Measurements from ENCODE around the gene LRRC26.

LRRC26 gene

GRCh38 chr9:137198051-137198901, 28.4 kb upstream of the LRRC26 start:
- TF ChIP-seq LEF1 (IDR thresholded peaks at IDR 0.05; ENCODE audit: borderline replicate concordance) (no peak), L3MBTL2 (conservative IDR thresholded peaks at IDR 0.05) (no peak), ARNT (IDR thresholded peaks at IDR 0.05) (no peak), PKNOX1 (IDR thresholded peaks at IDR 0.05) (no peak), FOXM1 (IDR thresholded peaks at IDR 0.05; ENCODE audit: borderline replicate concordance) (no peak), BHLHE40 (IDR thresholded peaks at IDR 0.05; ENCODE audit: borderline replicate concordance) (no peak), HDGF (IDR thresholded peaks at IDR 0.05; ENCODE audit: borderline replicate concordance) (no peak), SUZ12 (IDR thresholded peaks at IDR 0.05) (no peak), TARDBP (IDR thresholded peaks at IDR 0.05) (no peak), ELF4 (IDR thresholded peaks at IDR 0.05) (no peak), ZNF384 (IDR thresholded peaks at IDR 0.05) (no peak), CTBP1 (IDR thresholded peaks at IDR 0.05; ENCODE audit: borderline replicate concordance) (no peak), FOXK2 (IDR thresholded peaks at IDR 0.05) (no peak), NFRKB (IDR thresholded peaks at IDR 0.05) (no peak), SP1 (IDR thresholded peaks at IDR 0.05) (no peak), FOXA1 (IDR thresholded peaks at IDR 0.05) (no peak)
- ChIA-PET POLR2A (interaction anchor here (0.9 to 3.4 kb wide), 5 partner anchors 9 to 60 kb away, joined by 3 to 19 read pairs (median 4); partner anchors contain the start of genes ANAPC2 and SSNA1), CTCF (interaction anchor here (0.8 to 1.1 kb wide), 2 partner anchors 21 to 69 kb away, joined by 3 read pairs; no protein-coding TSS in a partner anchor)
- no peak for DNase-seq (ENCODE audit: extremely low spot score)

- TF ChIP-seq CTBP1 (IDR thresholded peaks at IDR 0.05; ENCODE audit: borderline replicate concordance) (no peak), SUZ12 (IDR thresholded peaks at IDR 0.05) (no peak), LEF1 (IDR thresholded peaks at IDR 0.05; ENCODE audit: borderline replicate concordance) (no peak), BHLHE40 (IDR thresholded peaks at IDR 0.05; ENCODE audit: borderline replicate concordance) (no peak), PKNOX1 (IDR thresholded peaks at IDR 0.05) (no peak), TARDBP (IDR thresholded peaks at IDR 0.05) (no peak)
- CTCF ChIA-PET, result no interaction called here
- DNase-seq (ENCODE audit: extremely low spot score), result no peak
- POLR2A ChIA-PET, result interaction anchor here (1.0 to 1.4 kb wide), 3 partner anchors 9 to 45 kb away, joined by 3 to 9 read pairs (median 4); partner anchors contain the start of gene TUBB4B
Measured at GRCh38 chr9:137195525-137196220, 25.8 kb upstream of the LRRC26 start.

- ChIA-PET CTCF (no interaction called here), POLR2A (interaction anchor here (0.9 to 1.6 kb wide), 6 partner anchors 10 to 65 kb away, joined by 3 to 9 read pairs (median 4); partner anchors contain the start of gene TUBB4B)
- no peak for TF ChIP-seq FOXA1 (IDR thresholded peaks at IDR 0.05)
- no peak for TF ChIP-seq SP1 (IDR thresholded peaks at IDR 0.05)
- no peak for TF ChIP-seq FOXK2 (IDR thresholded peaks at IDR 0.05)
- no peak for DNase-seq (ENCODE audit: extremely low spot score)
Measured at GRCh38 chr9:137194909-137195308, 25.1 kb upstream of the LRRC26 start.

- ChIA-PET CTCF (no interaction called here), POLR2A (interaction anchor here (0.9 to 1.6 kb wide), 5 partner anchors 21 to 65 kb away, joined by 3 to 9 read pairs (median 4); partner anchors contain the start of gene TUBB4B)
- no peak for DNase-seq (ENCODE audit: extremely low spot score)
- TF ChIP-seq L3MBTL2 (conservative IDR thresholded peaks at IDR 0.05) (no peak), CTBP1 (IDR thresholded peaks at IDR 0.05; ENCODE audit: borderline replicate concordance) (no peak), HDGF (IDR thresholded peaks at IDR 0.05; ENCODE audit: borderline replicate concordance) (no peak), SUZ12 (IDR thresholded peaks at IDR 0.05) (no peak), NFRKB (IDR thresholded peaks at IDR 0.05) (no peak), TARDBP (IDR thresholded peaks at IDR 0.05) (no peak), FOXK2 (IDR thresholded peaks at IDR 0.05) (no peak), ARNT (IDR thresholded peaks at IDR 0.05) (no peak), LEF1 (IDR thresholded peaks at IDR 0.05; ENCODE audit: borderline replicate concordance) (no peak), FOXA1 (IDR thresholded peaks at IDR 0.05) (no peak), FOXM1 (IDR thresholded peaks at IDR 0.05; ENCODE audit: borderline replicate concordance) (no peak), ELF4 (IDR thresholded peaks at IDR 0.05) (no peak), ZNF384 (IDR thresholded peaks at IDR 0.05) (no peak), PKNOX1 (IDR thresholded peaks at IDR 0.05) (no peak), BHLHE40 (IDR thresholded peaks at IDR 0.05; ENCODE audit: borderline replicate concordance) (no peak)
Measured at GRCh38 chr9:137194388-137194787, 24.5 kb upstream of the LRRC26 start.

GRCh38 chr9:137193771-137194170, 23.9 kb upstream of the LRRC26 start:
- DNase-seq (ENCODE audit: extremely low spot score), result no peak
- ChIA-PET POLR2A (interaction anchor here (1.6 to 1.7 kb wide), 2 partner anchors 44 to 64 kb away, joined by 3 to 5 read pairs; no protein-coding TSS in a partner anchor), CTCF (no interaction called here)
- TF ChIP-seq BHLHE40 (IDR thresholded peaks at IDR 0.05; ENCODE audit: borderline replicate concordance) (no peak), ARNT (IDR thresholded peaks at IDR 0.05) (no peak), PKNOX1 (IDR thresholded peaks at IDR 0.05) (no peak), FOXM1 (IDR thresholded peaks at IDR 0.05; ENCODE audit: borderline replicate concordance) (no peak), TARDBP (IDR thresholded peaks at IDR 0.05) (no peak), L3MBTL2 (conservative IDR thresholded peaks at IDR 0.05) (no peak), FOXK2 (IDR thresholded peaks at IDR 0.05) (no peak), SP1 (IDR thresholded peaks at IDR 0.05) (no peak), ELF4 (IDR thresholded peaks at IDR 0.05) (no peak), CTBP1 (IDR thresholded peaks at IDR 0.05; ENCODE audit: borderline replicate concordance) (no peak), ZNF384 (IDR thresholded peaks at IDR 0.05) (no peak), FOXA1 (IDR thresholded peaks at IDR 0.05) (no peak), NFRKB (IDR thresholded peaks at IDR 0.05) (no peak), LEF1 (IDR thresholded peaks at IDR 0.05; ENCODE audit: borderline replicate concordance) (no peak), HDGF (IDR thresholded peaks at IDR 0.05; ENCODE audit: borderline replicate concordance) (no peak), SUZ12 (IDR thresholded peaks at IDR 0.05) (no peak)
